Mucosa of stomach (tissue), 1 donor: ENCODE measurements around the gene MYH6.

ENCODE experiments used
- H3K27me3 ChIP-seq: one replicate; pipeline ENCODE4 v1.7.0; 2013; ENCODE audit warnings: mild to moderate bottlenecking, low read length; ENCODE audit not compliant: control insufficient read depth, insufficient read depth
- H3K36me3 ChIP-seq: one replicate; pipeline ENCODE4 v1.7.0; 2013; ENCODE audit warnings: low read length; ENCODE audit not compliant: control insufficient read depth, insufficient read depth
- H3K4me1 ChIP-seq: one replicate; pipeline ENCODE4 v1.7.0; 2013; ENCODE audit warnings: mild to moderate bottlenecking, low read length; ENCODE audit not compliant: control insufficient read depth, insufficient read depth
- H3K4me3 ChIP-seq: one replicate; pipeline ENCODE4 v1.7.0; 2013; ENCODE audit warnings: low read length
- H3K9ac ChIP-seq: one replicate; pipeline ENCODE4 v1.7.0; 2013; ENCODE audit warnings: mild to moderate bottlenecking, low read length, moderate library complexity
- H3K9me3 ChIP-seq: one replicate; pipeline ENCODE4 v1.7.0; 2013; ENCODE audit warnings: mild to moderate bottlenecking, low read length, moderate library complexity; ENCODE audit not compliant: control insufficient read depth
- donor health status: Pancreatic carcinoma.

The MYH6 gene

DNA sequence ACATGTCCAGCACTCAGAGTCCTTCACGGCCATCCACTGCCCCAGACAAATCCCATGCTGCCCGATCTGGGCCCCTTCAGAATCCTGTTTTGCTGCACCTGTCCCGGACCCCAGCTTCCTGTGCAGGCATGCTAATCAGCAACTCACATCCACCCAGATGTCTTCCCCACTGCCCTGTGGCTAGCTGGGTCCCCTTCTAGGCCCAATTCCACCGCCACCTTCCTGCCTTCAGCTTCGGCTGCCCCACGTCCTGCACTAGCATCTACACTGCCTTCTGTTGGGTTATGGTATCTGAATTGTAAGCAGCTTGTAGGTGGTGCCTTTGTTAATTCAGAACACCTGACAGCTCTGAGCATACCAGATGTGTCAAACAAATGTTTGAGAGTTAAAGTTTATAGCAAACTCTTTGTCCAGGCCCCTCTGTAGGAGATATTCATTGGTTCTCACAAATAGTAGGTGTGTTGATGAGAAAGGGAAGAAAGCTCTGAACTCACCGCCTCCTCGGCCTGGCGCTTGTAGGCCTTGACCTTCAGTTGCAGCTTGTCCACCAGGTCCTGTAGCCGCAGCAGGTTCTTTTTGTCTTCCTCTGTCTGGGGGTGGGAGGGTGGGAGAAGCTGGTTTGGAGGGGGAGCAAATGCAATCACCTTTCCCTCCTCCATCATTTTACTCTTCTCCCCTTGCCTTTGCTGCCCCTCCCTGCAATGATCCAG is 25.2 kb downstream of the MYH6 start:
- Histone ChIP-seq H3K27me3 (no peaks in the 10 kb centered on the region), H3K4me3 (no peak overlapping the region), H3K36me3 (no peaks in the 10 kb centered on the region), H3K9ac (no peak overlapping the region), H3K9me3 (no peaks in the 10 kb centered on the region), H3K4me1 (peaks cover 4% of the 10 kb centered on the region)

DNA sequence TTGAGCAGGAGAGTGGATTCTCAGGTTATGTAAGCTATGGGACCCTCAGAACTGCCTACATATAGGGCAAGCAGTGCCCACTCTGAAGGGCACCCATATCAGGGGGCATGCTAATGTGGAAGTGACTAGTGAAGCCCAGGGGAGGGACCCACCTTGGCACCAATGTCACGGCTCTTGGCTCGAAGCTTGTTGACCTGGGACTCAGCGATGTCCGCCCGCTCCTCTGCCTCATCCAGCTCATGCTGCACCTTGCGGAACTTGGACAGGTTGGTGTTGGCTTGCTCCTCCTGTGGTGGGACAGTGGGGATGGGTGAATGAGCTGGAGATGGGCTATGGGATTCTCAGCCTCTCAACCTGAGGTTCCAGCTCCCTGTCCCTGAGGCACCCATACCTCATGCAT is 25.8 kb downstream of the MYH6 start:
- Histone ChIP-seq H3K9me3 (no peaks in the 10 kb centered on the region), H3K4me3 (no peak overlapping the region), H3K4me1 (peaks cover 4% of the 10 kb centered on the region), H3K27me3 (no peaks in the 10 kb centered on the region), H3K9ac (no peak overlapping the region), H3K36me3 (no peaks in the 10 kb centered on the region)

DNA sequence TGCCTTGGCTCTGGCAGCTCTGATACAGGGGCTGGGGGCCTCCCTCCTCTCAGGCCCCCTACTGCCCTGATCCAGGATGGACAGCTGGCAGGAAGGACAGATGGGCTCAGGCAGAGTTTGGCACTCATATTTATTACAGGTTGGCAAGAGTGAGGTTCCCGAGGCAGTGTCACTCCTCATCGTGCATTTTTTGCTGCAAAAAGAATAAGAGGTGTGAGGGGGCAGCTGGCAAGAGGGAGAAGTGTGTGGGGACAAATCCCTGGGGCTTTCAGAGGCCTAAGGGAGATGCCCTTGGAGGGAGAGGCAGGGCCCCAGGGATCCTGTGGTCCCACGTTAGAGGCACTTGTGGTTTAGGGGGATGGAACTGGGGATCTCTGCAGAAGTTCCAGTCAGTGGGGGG is 26.2 kb downstream of the MYH6 start:
- Histone ChIP-seq H3K4me1 (peaks cover 4% of the 10 kb centered on the region), H3K9me3 (no peaks in the 10 kb centered on the region), H3K9ac (no peak overlapping the region), H3K27me3 (no peaks in the 10 kb centered on the region), H3K4me3 (no peak overlapping the region), H3K36me3 (no peaks in the 10 kb centered on the region)

DNA sequence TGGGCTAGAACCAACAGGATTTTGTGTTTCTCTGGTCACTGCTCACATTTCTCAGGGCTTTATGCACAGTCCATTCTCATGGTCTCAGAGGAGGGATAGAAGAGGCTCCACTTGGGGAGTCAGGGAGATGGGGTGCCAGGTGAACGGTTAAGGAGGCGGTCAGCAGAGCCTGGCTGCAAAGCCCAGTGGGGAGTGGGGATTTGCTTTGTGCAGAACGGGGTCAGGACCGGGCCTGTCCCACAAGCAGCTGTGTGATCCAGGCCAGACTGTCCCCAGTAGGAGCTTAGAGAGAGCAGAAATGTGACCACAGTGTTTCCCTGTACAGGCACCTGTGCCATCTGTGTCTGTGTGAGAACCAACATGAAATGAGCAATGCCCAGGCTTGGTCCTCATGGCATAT is 27.1 kb downstream of the MYH6 start:
- peaks cover 4% of the 10 kb centered on the region for H3K4me1 ChIP-seq
- no peaks in the 10 kb centered on the region for H3K36me3 ChIP-seq
- H3K27me3 ChIP-seq, result no peaks in the 10 kb centered on the region
- no peak overlapping the region for H3K9ac ChIP-seq
- no peak overlapping the region for H3K4me3 ChIP-seq
- H3K9me3 ChIP-seq, result no peaks in the 10 kb centered on the region

DNA sequence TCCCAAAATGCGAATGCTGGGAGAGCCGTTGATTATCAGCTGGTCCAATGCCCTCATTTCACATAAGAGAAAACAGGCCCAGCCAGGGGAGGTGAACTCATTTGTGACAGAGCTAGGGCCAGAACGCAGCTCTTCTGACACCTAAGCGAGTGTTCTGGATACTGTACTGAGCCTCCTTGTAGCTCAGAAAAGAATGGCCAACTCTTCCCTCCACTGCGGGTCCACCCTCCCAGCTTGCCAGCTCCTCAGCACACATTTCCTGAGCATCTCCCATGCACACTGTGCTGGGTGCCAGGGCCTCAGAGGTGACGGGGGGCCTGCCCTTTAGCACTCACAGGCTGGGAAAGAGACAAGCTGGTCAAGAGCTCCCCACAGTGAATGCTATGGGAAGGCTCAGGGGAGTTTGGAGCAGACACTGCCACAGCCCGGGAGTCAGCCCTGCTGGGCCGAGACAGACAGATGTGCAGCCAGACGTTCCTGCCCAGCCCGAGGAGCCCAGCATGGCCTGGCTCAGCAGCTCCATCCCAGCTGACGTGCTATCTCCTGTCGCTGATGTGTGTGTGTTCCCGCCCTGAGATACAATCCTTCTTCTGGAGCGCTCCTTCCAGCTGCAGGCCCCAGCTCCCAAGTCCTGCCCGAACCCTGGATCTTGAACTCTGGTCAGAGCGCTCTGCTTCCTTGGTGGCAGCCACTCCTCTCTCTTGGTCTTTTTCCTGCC is 27.7 kb downstream of the MYH6 start:
- Histone ChIP-seq H3K9ac (no peak overlapping the region), H3K27me3 (no peaks in the 10 kb centered on the region), H3K4me3 (no peak overlapping the region), H3K9me3 (no peaks in the 10 kb centered on the region), H3K36me3 (no peaks in the 10 kb centered on the region), H3K4me1 (peaks cover 4% of the 10 kb centered on the region)

DNA sequence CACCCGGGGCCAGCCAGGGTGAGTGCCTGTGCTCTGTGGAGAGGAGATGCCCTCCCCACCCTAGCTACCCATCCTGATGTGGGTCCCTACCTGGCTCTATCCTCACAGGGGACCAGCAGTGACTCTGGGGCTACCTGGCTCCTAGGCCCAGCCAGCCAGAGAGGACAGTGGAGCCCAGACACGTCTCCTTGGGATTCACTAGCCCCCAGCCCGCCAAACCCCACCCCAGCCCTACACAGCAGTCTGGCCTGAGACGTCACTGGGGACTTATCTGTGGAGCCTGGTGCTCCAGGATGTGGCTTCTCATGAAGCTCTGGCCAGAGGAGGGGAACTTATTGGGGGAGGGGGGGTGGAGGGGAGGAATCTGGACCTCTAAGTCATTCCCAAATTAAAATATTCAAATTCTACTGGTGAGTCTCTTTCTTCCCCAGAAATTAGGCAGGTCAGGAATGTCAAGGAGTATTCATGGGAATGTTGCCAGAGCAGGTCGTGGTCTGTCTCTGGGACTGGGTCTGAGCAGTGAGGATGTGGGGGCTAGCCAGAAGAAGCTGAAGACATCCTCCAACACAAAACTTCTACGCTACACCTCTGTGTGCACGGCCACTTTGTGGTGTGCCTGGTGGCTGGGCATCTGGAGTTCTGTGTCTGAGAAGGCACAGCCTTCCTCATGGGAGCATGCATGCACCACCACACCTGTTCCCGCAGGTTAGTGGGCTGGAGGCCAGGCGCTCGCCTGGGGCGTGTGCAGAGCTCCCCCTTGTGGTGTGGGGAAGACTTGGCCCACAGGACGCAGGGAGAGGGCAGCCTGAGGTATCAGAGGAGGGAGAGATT is 28.5 kb downstream of the MYH6 start:
- Histone ChIP-seq H3K27me3 (no peaks in the 10 kb centered on the region), H3K36me3 (no peaks in the 10 kb centered on the region), H3K4me3 (no peak overlapping the region), H3K9ac (no peak overlapping the region), H3K9me3 (no peaks in the 10 kb centered on the region), H3K4me1 (peaks cover 4% of the 10 kb centered on the region)

DNA sequence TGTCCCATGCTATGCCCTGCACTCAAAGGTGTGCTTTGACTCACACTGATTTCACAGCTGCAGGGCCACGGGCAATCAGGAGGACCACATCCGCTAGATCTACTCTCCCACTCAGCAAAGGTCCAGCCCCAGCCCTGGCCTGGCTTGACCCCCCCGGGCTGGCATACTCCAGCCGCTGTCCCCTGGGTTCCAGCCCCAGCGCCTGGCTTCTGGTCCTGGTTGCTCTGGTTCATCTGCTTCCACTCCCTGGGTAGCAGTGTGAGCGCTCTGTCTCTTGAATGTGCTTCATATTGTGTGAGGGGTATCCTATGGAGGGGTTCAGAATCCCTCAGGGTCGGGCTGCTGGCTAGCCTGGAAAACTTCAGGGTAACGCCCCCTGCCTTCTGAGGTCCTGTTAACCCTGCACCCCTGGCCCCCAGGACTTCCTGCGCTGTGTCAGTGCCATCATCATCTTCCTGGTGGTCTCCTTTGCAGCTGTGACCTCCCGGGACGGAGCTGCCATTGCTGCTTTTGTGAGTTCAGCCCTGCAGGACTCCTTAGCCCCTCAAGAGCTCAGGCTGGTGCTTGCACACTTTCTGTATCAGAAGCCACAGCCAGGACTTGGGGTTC is 29.4 kb downstream of the MYH6 start:
- no peak overlapping the region for H3K9ac ChIP-seq
- H3K4me1 ChIP-seq, result peaks cover 4% of the 10 kb centered on the region
- H3K27me3 ChIP-seq, result no peaks in the 10 kb centered on the region
- H3K4me3 ChIP-seq, result no peak overlapping the region
- H3K9me3 ChIP-seq, result no peaks in the 10 kb centered on the region
- H3K36me3 ChIP-seq, result no peaks in the 10 kb centered on the region

DNA sequence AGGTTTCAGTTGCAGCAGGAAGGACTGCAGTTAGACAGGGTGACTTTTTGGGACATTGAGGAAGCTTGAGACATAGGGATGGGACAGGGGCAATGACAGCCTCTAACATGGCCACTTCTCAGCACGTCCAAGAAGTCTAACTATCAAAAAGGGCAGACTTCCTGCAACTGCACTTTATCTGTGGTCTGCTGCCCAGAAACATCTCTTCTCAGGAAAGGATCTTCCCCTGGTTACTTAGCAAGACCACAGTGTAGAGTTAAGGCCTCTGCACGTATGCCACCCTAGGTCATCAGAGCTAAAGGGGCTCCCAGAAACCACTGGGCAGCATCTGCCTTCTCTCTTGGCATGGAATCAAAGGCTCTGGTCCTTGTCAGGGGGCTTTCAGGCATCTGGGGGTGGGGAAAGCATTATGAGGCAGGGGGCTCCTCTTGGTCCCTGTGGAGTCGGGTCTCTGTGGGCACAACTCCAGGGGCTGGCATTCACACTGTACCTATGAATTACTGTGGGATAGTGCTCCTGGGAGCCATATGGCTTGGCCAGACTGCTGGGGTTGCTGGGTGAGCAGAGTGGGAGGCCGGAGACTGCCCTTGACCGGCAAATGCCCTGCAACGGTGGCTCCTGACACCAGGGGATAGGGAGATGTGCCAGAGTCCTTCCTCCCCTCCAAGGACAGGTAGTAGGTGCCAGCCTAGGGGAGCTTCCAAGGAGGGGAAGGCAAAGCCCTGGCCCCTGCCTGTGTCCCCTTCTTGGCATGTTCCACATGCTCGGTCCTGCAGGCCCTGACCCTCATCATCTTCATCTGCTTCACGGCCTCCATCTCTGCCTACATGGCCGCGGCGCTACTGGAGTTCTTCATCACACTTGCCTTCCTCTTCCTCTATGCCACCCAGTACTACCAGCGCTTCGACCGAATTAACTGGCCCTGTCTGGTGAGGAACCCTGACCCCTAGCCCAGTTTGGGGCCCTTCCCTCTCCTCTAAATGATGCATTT is 30.2 kb downstream of the MYH6 start:
- Histone ChIP-seq H3K27me3 (no peaks in the 10 kb centered on the region), H3K36me3 (no peaks in the 10 kb centered on the region), H3K9me3 (no peaks in the 10 kb centered on the region), H3K4me3 (no peak overlapping the region), H3K9ac (no peak overlapping the region), H3K4me1 (peaks cover 4% of the 10 kb centered on the region)

DNA sequence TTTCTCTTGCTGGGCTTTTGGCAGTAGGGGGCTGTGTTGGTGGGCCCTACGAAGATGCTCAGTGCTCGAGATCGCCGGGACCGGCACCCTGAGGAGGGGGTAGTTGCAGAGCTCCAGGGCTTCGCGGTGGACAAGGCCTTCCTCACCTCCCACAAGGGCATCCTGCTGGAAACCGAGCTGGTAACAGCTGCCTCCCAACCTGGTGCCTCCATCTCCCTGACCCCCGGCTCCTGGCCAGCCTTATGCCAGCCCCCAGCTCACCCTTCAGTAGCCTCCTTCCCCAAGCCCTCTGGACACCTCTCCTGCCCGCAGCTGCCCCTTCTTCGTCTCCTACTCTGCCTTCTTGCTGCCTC is 30.9 kb downstream of the MYH6 start:
- no peak overlapping the region for H3K4me3 ChIP-seq
- no peaks in the 10 kb centered on the region for H3K36me3 ChIP-seq
- no peaks in the 10 kb centered on the region for H3K27me3 ChIP-seq
- no peaks in the 10 kb centered on the region for H3K9me3 ChIP-seq
- no peak overlapping the region for H3K9ac ChIP-seq
- H3K4me1 ChIP-seq, result peaks cover 4% of the 10 kb centered on the region

DNA sequence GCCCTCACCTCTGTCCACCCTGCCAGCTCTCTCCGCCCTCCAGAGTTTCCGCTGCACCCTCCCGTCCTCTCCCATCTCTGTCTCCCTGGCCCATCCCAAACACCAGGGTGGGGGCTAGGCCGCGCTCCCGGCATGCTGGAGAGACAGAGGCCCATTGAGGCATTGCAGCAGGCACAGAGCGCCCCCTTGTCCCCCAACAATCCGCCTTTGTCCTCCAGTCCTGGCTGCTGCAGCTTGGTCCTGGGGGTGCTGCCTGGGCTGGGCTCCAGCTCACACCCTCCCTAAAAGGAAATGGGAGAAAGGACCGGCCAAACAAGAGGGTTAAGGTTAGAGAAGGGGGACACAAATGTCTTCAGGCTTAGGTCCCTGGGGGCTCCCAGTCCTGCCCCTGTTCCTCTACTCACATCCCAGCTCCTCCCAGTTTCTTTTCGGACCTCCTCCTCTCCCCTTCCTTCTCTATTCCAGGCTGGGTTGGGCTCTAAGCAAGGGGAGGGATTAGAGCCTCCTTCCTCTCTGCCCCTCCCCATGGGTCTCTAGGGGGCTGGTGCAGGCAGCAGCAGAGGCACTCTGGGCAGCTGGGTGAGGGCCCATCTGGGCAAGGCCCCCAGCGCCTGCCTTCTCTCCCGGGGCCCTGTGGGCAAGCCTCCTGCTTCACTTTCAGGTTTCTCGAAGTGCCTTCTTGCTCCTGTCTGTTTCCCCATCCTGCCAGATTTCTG is 31.4 kb downstream of the MYH6 start, which contains the start of gene CMTM5:
Gene CMTM5, plus strand, starts transcription at position 565 of the 716 bp plus-strand sequence. CDS start 206 bp downstream, outside the sequence.
- Histone ChIP-seq H3K27me3 (no peaks in the 10 kb centered on the region), H3K9me3 (no peaks in the 10 kb centered on the region), H3K4me3 (no peak within 1 kb of the TSS), H3K36me3 (no peaks in the 10 kb centered on the region), H3K4me1 (peaks cover 4% of the 10 kb centered on the region), H3K9ac (no peak within 1 kb of the TSS)
